H1 (cell line): ENCODE results near the gene TECPR2. TPM values are rescaled to one million over a fixed set of nuclear protein-coding genes. Genes with fewer than 3 reads are reported as not detected.
"Not testable (repeated sequence)": the region's sequence is repeated elsewhere in the genome, so short reads cannot be mapped to it uniquely, and the experiment has no call there.

Experiments used
- CTCF ChIA-PET: fragments of 300-600 bp; sonication (Branson Sonifier 250); formaldehyde crosslinking; loops from one replicate; lab custom pipeline; 2021; ENCODE audit not compliant: partially characterized antibody; lab: Charles Lee
- POLR2A ChIA-PET: fragments of 300-600 bp; sonication (Branson Sonifier 250); formaldehyde crosslinking; loops from one replicate; lab custom pipeline; 2021; ENCODE audit warnings: inconsistent platforms; ENCODE audit not compliant: partially characterized antibody; lab: Charles Lee
- DNase-seq, 2 experiments: peaks; one replicate each; pipeline versions ENCODE4 v3.0.0 to v3.0.0-alpha.2; 2010 to 2022; ENCODE audit warnings: low spot score in 2 of 2, low read depth in 1 of 2, mixed read lengths in 1 of 2
- FAIRE-seq: peaks from 2 replicates; lab custom pipeline; 2011; peaks lifted over from hg19 to GRCh38; lab: Jason Lieb, UNC
- H2AFZ ChIP-seq: 2 replicates; pipeline ENCODE4 v1.8.1; 2012; ENCODE audit warnings: low read length, inconsistent platforms
- H2AK5ac ChIP-seq: 2 replicates; pipeline ENCODE4 v1.6.1; 2013; ENCODE audit warnings: low read depth, low read length
- H2BK120ac ChIP-seq: replicated peaks from 2 replicates; pipeline ENCODE3; 2013; ENCODE audit warnings: low read depth, low read length, inconsistent platforms
- H2BK12ac ChIP-seq: 2 replicates; pipeline ENCODE4 v1.6.1; 2013; ENCODE audit warnings: low read depth, low read length
- H2BK15ac ChIP-seq: 2 replicates; pipeline ENCODE4 v1.6.1; 2013; ENCODE audit warnings: low read length
- H2BK20ac ChIP-seq: 2 replicates; pipeline ENCODE4 v1.6.1; 2013; ENCODE audit warnings: low read length
- H2BK5ac ChIP-seq: 2 replicates; pipeline ENCODE4 v1.6.1; 2013; ENCODE audit warnings: low read depth, low read length
- H3K14ac ChIP-seq: 2 replicates; pipeline ENCODE4 v1.6.1; 2013; ENCODE audit warnings: inconsistent platforms; ENCODE audit not compliant: insufficient read length
- H3K18ac ChIP-seq: 2 replicates; pipeline ENCODE4 v1.6.1; 2013; ENCODE audit warnings: low read length; ENCODE audit errors: extremely low read depth
- H3K23ac ChIP-seq: 2 replicates; pipeline ENCODE4 v1.6.1; 2013; ENCODE audit warnings: inconsistent platforms; ENCODE audit not compliant: insufficient read length
- H3K23me2 ChIP-seq: 2 replicates; pipeline ENCODE4 v1.6.1; 2013; ENCODE audit warnings: low read depth, low read length
- H3K27ac ChIP-seq: 2 replicates; pipeline ENCODE4 v1.6.1; 2011; ENCODE audit warnings: low read depth, low read length, inconsistent platforms
- H3K27me3 ChIP-seq, 4 experiments: replicated peaks in 1 of 4; 1 replicate in 1 of 4; 2 replicates in 3 of 4; pipeline versions ENCODE4 v1.6.1 to v1.8.1; 2011 to 2013; ENCODE audit warnings: low read length in 3 of 4, mild to moderate bottlenecking in 3 of 4, inconsistent platforms in 2 of 4, mixed read lengths in 2 of 4, moderate library complexity in 1 of 4; ENCODE audit not compliant: control insufficient read depth in 3 of 4, insufficient read depth in 3 of 4; ENCODE audit errors: extremely low read depth in 1 of 4
- H3K36me3 ChIP-seq, 4 experiments: 2 replicates each; pipeline versions ENCODE4 v1.6.1 to v1.8.1; 2011 to 2013; ENCODE audit warnings: mild to moderate bottlenecking in 4 of 4, low read length in 3 of 4, moderate library complexity in 2 of 4, control low read depth in 1 of 4, inconsistent platforms in 1 of 4; ENCODE audit not compliant: insufficient read depth in 4 of 4, control insufficient read depth in 2 of 4
- H3K4ac ChIP-seq: replicated peaks from 2 replicates; pipeline ENCODE3; 2013; ENCODE audit warnings: low read length, low read depth, mixed read lengths, inconsistent platforms; ENCODE audit not compliant: insufficient read length
- H3K4me1 ChIP-seq, 4 experiments: replicated peaks in 1 of 4; 1 replicate in 1 of 4; 2 replicates in 3 of 4; pipeline versions ENCODE4 v1.6.1 to v1.8.1; 2011 to 2013; ENCODE audit warnings: low read length in 3 of 4, inconsistent platforms in 2 of 4, mixed read lengths in 1 of 4; ENCODE audit not compliant: insufficient read depth in 4 of 4, control insufficient read depth in 3 of 4
- H3K4me2 ChIP-seq, 2 experiments: 2 replicates each; pipeline versions ENCODE4 v1.6.1 to v1.8.1; 2011 to 2013; ENCODE audit warnings: low read depth in 2 of 2, low read length in 2 of 2, control low read depth in 1 of 2, inconsistent platforms in 1 of 2, mild to moderate bottlenecking in 1 of 2; ENCODE audit not compliant: insufficient read depth in 1 of 2
- H3K4me3 ChIP-seq, 4 experiments: fragments of 200-600, 300-600 bp in 1 of 4; sonication (generic), shearing (Covaris generic), sonication (Bioruptor Twin) in 1 of 4; 2 replicates each; pipeline versions ENCODE4 v1.5.1 to v1.8.1; 2011 to 2016; ENCODE audit warnings: low read length in 4 of 4, low read depth in 3 of 4, control low read depth in 2 of 4, inconsistent platforms in 2 of 4, mild to moderate bottlenecking in 2 of 4, mixed read lengths in 1 of 4, moderate library complexity in 1 of 4; ENCODE audit not compliant: insufficient read depth in 2 of 4; ENCODE audit errors: extremely low read depth in 1 of 4
- H3K56ac ChIP-seq: replicated peaks from 2 replicates; pipeline ENCODE3; 2013; ENCODE audit warnings: low read depth, mild to moderate bottlenecking, mixed read lengths, low read length, inconsistent platforms; ENCODE audit not compliant: insufficient read length
- H3K79me1 ChIP-seq: 2 replicates; pipeline ENCODE4 v1.6.1; 2013; ENCODE audit warnings: low read depth, low read length, control low read depth
- H3K79me2 ChIP-seq, 2 experiments: 2 replicates each; pipeline versions ENCODE4 v1.6.1 to v1.8.1; 2012 to 2013; ENCODE audit warnings: low read length in 2 of 2, mild to moderate bottlenecking in 2 of 2, inconsistent platforms in 1 of 2; ENCODE audit not compliant: insufficient read depth in 2 of 2, control insufficient read depth in 1 of 2
- H3K9ac ChIP-seq, 4 experiments: replicated peaks in 1 of 4; 1 replicate in 1 of 4; 2 replicates in 3 of 4; pipeline versions ENCODE4 v1.6.1 to v1.8.1; 2011 to 2013; ENCODE audit warnings: low read depth in 3 of 4, low read length in 3 of 4, control low read depth in 2 of 4, mild to moderate bottlenecking in 2 of 4, moderate library complexity in 2 of 4, inconsistent platforms in 1 of 4; ENCODE audit errors: extremely low read depth in 1 of 4
- H3K9me3 ChIP-seq, 2 experiments: 2 replicates each; pipeline versions ENCODE4 v1.6.1 to v1.8.1; 2012 to 2013; ENCODE audit warnings: mild to moderate bottlenecking in 2 of 2, moderate library complexity in 2 of 2, control low read depth in 1 of 2, inconsistent platforms in 1 of 2, low read depth in 1 of 2, low read length in 1 of 2, mixed read lengths in 1 of 2; ENCODE audit not compliant: insufficient read depth in 2 of 2
- H4K20me1 ChIP-seq, 2 experiments: replicated peaks in 1 of 2; 2 replicates each; pipeline versions ENCODE3 to v1.8.1; 2011 to 2013; ENCODE audit warnings: inconsistent platforms in 2 of 2, low read length in 2 of 2, mild to moderate bottlenecking in 1 of 2; ENCODE audit not compliant: insufficient read depth in 2 of 2, control insufficient read depth in 1 of 2
- H4K5ac ChIP-seq: 2 replicates; pipeline ENCODE4 v1.6.1; 2013; ENCODE audit warnings: low read length, low read depth, mixed read lengths, inconsistent platforms; ENCODE audit not compliant: insufficient read length
- H4K8ac ChIP-seq: 2 replicates; pipeline ENCODE4 v1.8.0; 2013; ENCODE audit warnings: mild to moderate bottlenecking, moderate library complexity, low read length, inconsistent platforms; ENCODE audit not compliant: insufficient read depth; ENCODE audit errors: extremely low read depth
- H4K91ac ChIP-seq: replicated peaks from 2 replicates; pipeline ENCODE3; 2013; ENCODE audit warnings: low read length, mixed read lengths, inconsistent platforms; ENCODE audit not compliant: insufficient read length
- CEBPB ChIP-seq: IDR thresholded peaks from 2 replicates; pipeline ENCODE4 v1.6.1; 2012; ENCODE audit warnings: low read depth, low read length
- E2F6 ChIP-seq: IDR thresholded peaks from 2 replicates; pipeline ENCODE4 v1.6.1; 2012; ENCODE audit warnings: inconsistent platforms
- HDAC6 ChIP-seq: IDR thresholded peaks from one replicate; pipeline ENCODE4 v1.7.1; 2012; ENCODE audit warnings: low read depth, mild to moderate bottlenecking, inconsistent platforms, low read length, moderate library complexity
- RAD21 ChIP-seq, 2 experiments: IDR thresholded peaks in 1 of 2; conservative IDR thresholded peaks in 1 of 2; 2 replicates each; pipeline ENCODE4 v1.6.1; 2011; ENCODE audit warnings: low read depth in 2 of 2, low read length in 2 of 2, improper control_type of control experiment in 1 of 2, inconsistent platforms in 1 of 2, mild to moderate bottlenecking in 1 of 2, moderate library complexity in 1 of 2
- SAP30 ChIP-seq: fragments of 300-600 bp; sonication (generic); IDR thresholded peaks from 2 replicates; pipeline ENCODE4 v1.7.1; 2012; ENCODE audit warnings: low read length, moderate library complexity, mild to moderate bottlenecking, inconsistent platforms; ENCODE audit not compliant: insufficient read depth, insufficient replicate concordance
- SP1 ChIP-seq: IDR thresholded peaks from 2 replicates; pipeline ENCODE4 v1.6.1; 2011; ENCODE audit warnings: low read depth, low read length
- TCF12 ChIP-seq: IDR thresholded peaks from 2 replicates; pipeline ENCODE4 v1.6.1; 2011; ENCODE audit warnings: low read depth, mild to moderate bottlenecking, low read length
- ZNF274 ChIP-seq: IDR thresholded peaks from 2 replicates; pipeline ENCODE4 v1.7.0; 2012; ENCODE audit warnings: low read length, borderline replicate concordance; ENCODE audit errors: extremely low read depth
- WGBS, 2 experiments: shearing (Covaris generic) in 1 of 2; methylation state at CpG; one replicate each; pipeline versions ENCODE4 v1.1.6 to v1.1.7; 2013 to 2015; ENCODE audit warnings: low lambda C conversion rate in 2 of 2, mixed read lengths in 2 of 2, inconsistent platforms in 1 of 2, low coverage in 1 of 2, missing lambda C conversion rate in 1 of 2; ENCODE audit not compliant: insufficient replicate concordance in 2 of 2, insufficient coverage in 1 of 2, insufficient read length in 1 of 2; ENCODE audit errors: extremely low coverage in 1 of 2, missing lambda C conversion rate in 1 of 2; 5-methylcytosine and 5-hydroxymethylcytosine counted together
- polyA plus RNA-seq, 7 experiments: library from polyadenylated mRNA; depleted of rRNA in 3 of 7; stranded (reverse) in 5 of 7; unstranded in 2 of 7; fragments of >200 nt in 5 of 7; fragments of 200-250 nt in 2 of 7; gene quantifications; 1 replicate in 5 of 7; 2 replicates in 1 of 7; 4 replicates in 1 of 7; pipeline versions ENCODE4 v1.2.1 to v1.2.3, GENCODE V29; 2011 to 2013; ENCODE audit warnings: missing spikeins in 2 of 7, mixed read lengths in 2 of 7
- total RNA-seq: library from RNA; stranded (reverse); fragmentation: NEBNext Ultra II Directional; extraction: Animal tissue kit (Norgen Biotek cat#: 25700); gene quantifications from 2 replicates; pipeline ENCODE4 v1.2.1, GENCODE V29; 2021
- TF ChIP-seq, protein P1 (sequence below): IDR thresholded peaks from 2 replicates; pipeline ENCODE4 v1.6.1; 2011; ENCODE audit warnings: low read length, improper control_type of control experiment

TECPR2 gene
- total and polyA plus RNA-seq, 2 of the 8 experiments (the other 6 are each of a cell fraction or from before 2014, with no cell fraction given): 6.8 to 19.4 TPM

- TF ChIP-seq E2F6 (no peak), CEBPB (no peak), HDAC6 (no peak), SP1 (no peak), TCF12 (no peak), SAP30 (no peak), RAD21 (IDR thresholded peaks at IDR 0.05 in 1 of 2, conservative IDR thresholded peaks at IDR 0.05 in 1 of 2; ENCODE audit: low read depth in 2 of 2, low read length in 2 of 2) (no peak), ZNF274 (no peak)
- TF ChIP-seq, protein P1, sequence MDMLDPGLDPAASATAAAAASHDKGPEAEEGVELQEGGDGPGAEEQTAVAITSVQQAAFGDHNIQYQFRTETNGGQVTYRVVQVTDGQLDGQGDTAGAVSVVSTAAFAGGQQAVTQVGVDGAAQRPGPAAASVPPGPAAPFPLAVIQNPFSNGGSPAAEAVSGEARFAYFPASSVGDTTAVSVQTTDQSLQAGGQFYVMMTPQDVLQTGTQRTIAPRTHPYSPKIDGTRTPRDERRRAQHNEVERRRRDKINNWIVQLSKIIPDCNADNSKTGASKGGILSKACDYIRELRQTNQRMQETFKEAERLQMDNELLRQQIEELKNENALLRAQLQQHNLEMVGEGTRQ: no peak
- TF ChIP-seq, all 59 proteins: peak for 0
Observed at GRCh38 chr14:102351023-102351422, 11.7 kb upstream of the TECPR2 start (continued).

DNA sequence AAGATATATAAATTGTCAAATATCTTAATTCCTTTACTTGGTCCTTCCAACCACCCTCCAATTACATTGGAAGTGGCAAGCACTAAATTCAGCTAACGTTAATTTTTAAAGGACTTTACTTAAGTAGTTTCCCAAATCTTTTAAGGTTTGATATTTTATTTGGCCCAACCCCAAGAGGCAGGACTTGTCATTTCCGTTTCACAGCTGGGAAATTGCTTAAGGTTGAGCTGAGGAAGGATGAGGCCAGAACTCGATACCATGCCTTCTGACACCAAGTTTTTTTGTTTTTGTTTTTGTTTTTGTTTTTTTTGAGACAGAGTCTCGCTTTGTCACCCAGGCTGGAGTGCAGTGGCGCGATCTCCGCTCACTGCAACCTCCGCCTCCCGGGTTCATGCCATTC is 11.1 kb upstream of the TECPR2 start:
- H3K9me3 ChIP-seq, H2BK120ac ChIP-seq, H3K18ac ChIP-seq, DNase-seq, H3K56ac ChIP-seq, H3K23me2 ChIP-seq, H3K27me3 ChIP-seq, H3K9ac ChIP-seq, H3K79me1 ChIP-seq, H4K5ac ChIP-seq, H2BK15ac ChIP-seq, H4K20me1 ChIP-seq, H2AK5ac ChIP-seq, FAIRE-seq, H3K4me3 ChIP-seq, H3K27ac ChIP-seq, H3K4me2 ChIP-seq, H2BK5ac ChIP-seq, H2BK12ac ChIP-seq, H4K8ac ChIP-seq, H3K4ac ChIP-seq, H2BK20ac ChIP-seq, H4K91ac ChIP-seq, H3K23ac ChIP-seq, H3K14ac ChIP-seq, H3K4me1 ChIP-seq, H2AFZ ChIP-seq, H3K79me2 ChIP-seq: not testable (repeated sequence)
- 97% methylated on average over 9 of the region's 9 CpGs; no CpG with 5 or more reads in 1 of the 2 experiments for WGBS, 2 experiments
- POLR2A ChIA-PET: interaction anchor here (1.1 to 2.1 kb wide), 3 partner anchors 8 to 11 kb away, joined by 3 to 8 read pairs (median 3); partner anchors contain the start of genes CINP and TECPR2
- CTCF ChIA-PET: interaction anchor here (0.6 to 1.3 kb wide), 2 partner anchors 69 to 653 kb away, joined by 3 read pairs; no protein-coding TSS in a partner anchor
- peaks cover 2 to 26% (median 18%) of the 10 kb centered on the region in 4 experiments; a peak in 6 of 8 replicates for H3K36me3 ChIP-seq
